GM12874 (cell line): ENCODE data around the gene CCDC57.

Experiments used
- CTCF ChIP-seq: IDR thresholded peaks from 2 replicates; pipeline ENCODE4 v1.5.1; 2011; ENCODE audit warnings: low read depth, mild to moderate bottlenecking, control low read depth, low read length, moderate library complexity; ENCODE audit not compliant: insufficient read depth

The CCDC57 gene

GRCh38 chr17:82200135-82200534 lies 12.5 kb downstream of the CCDC57 start:
- TF ChIP-seq CTCF, result no peak

GRCh38 chr17:82199496-82199895 lies 13.1 kb downstream of the CCDC57 start:
- no peak for TF ChIP-seq CTCF

- no peak for TF ChIP-seq CTCF
Measured at GRCh38 chr17:82198092-82198491, 14.6 kb downstream of the CCDC57 start.

GRCh38 chr17:82195675-82196672 lies 16.7 kb downstream of the CCDC57 start:
- no peak for TF ChIP-seq CTCF

GRCh38 chr17:82194765-82195164 lies 17.9 kb downstream of the CCDC57 start:
- TF ChIP-seq CTCF, result no peak

GRCh38 chr17:82193520-82194220 lies 19.0 kb downstream of the CCDC57 start:
- no peak for TF ChIP-seq CTCF
